Right lung (tissue), 5 donors: ENCODE results near the gene SETD2. TPM values are rescaled to one million over a fixed set of nuclear protein-coding genes. Genes with fewer than 3 reads are reported as not detected.
"Not testable (repeated sequence)": the region's sequence is repeated elsewhere in the genome, so short reads cannot be mapped to it uniquely, and the experiment has no call there.

Experiments used
- DNase-seq, 2 donors: peaks; one replicate each; pipeline ENCODE4 v3.0.0-alpha.2; 2013
- polyA plus RNA-seq, 5 donors: library from polyadenylated mRNA; unstranded; fragments of 120-200 nt; gene quantifications; one replicate each; pipeline versions ENCODE4 v1.2.1 to v1.2.3, GENCODE V29; 2013; ENCODE audit warnings: inconsistent platforms in 1 of 5, low replicate concordance in 1 of 5; ENCODE audit not compliant: insufficient read length in 5 of 5, insufficient read depth in 1 of 5

The SETD2 gene
- polyA plus RNA-seq, 5 donors: 44.0 to 64.0 (median 61.7) TPM

DNA sequence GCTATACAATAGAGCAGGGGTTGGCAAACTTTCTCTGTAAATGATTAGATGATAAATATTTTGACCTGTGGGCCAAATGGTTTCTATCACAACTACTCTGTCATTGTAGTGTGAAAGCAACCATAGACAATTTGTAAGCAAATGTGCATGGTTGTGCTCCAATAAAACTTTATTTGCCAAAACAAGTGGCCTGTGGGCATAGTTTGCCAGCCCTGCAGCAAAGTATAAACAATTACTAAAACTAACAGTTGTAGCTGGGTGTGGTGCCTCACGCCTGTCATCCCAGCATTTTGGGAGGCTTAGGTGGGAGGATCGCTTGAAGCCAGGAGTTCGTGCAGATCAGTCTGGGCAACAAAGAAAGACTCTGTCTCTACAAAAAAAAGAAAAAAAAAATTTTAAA lies 122.8 kb downstream of the SETD2 start:
- no peak for DNase-seq

- not testable (repeated sequence) for DNase-seq
These were observed 126.6 kb downstream of the SETD2 start for GRCh38 chr3:47037302-47037701.

GRCh38 chr3:47036145-47036544 lies 127.8 kb downstream of the SETD2 start:
- DNase-seq: no peak

GRCh38 chr3:47035645-47036044 lies 128.3 kb downstream of the SETD2 start:
- no peak for DNase-seq

- DNase-seq: no peak
These were observed 128.9 kb downstream of the SETD2 start for GRCh38 chr3:47034868-47035489.

- DNase-seq: not testable (repeated sequence)
These were observed 132.9 kb downstream of the SETD2 start for GRCh38 chr3:47031041-47031440.

- no peak for DNase-seq
These were observed 135.2 kb downstream of the SETD2 start for GRCh38 chr3:47028667-47029066.

DNA sequence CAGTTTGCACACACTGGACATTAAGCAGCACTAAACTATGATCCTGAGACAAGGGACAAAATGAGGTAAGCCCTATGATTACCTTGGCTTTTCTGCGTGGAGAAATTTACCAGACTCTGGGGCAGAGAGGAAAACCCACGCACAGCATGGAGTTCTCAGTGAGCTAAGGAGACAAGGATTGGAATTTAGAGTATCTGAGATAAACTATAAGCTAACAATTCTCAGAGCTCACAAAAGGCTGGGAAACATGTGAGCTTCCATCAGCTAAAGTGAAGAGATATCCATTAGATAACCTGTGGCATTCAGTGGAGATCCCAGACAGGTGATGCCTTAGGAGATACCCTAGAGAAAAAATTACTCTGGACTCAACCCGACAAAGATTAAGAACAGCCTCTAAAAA lies 135.8 kb downstream of the SETD2 start:
- no peak for DNase-seq

- DNase-seq: not testable (repeated sequence)
These were observed 137.5 kb downstream of the SETD2 start for GRCh38 chr3:47026432-47026831.

DNA sequence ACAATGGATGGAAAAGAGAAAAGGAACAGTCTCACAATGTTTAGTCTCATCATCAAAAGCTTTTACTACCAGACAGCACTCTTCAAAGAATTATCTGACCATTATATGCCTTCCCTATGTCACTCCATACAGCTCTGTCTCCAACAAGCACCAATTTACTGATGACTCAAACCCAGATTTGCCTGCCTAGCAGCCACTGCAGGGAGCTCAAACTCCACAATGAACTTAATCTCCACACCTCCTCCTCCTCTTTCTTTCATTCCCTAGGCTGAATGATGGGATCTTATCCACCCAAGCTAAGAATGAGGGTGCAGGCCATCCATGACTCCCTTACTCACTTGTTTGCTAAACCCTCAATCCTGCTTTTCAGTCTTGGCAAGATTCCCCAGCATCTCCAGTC lies 139.0 kb downstream of the SETD2 start:
- no peak for DNase-seq

GRCh38 chr3:47022641-47023071 lies 141.3 kb downstream of the SETD2 start:
- peak in 1 of 2 donors; percentile 21 for DNase-seq

DNA sequence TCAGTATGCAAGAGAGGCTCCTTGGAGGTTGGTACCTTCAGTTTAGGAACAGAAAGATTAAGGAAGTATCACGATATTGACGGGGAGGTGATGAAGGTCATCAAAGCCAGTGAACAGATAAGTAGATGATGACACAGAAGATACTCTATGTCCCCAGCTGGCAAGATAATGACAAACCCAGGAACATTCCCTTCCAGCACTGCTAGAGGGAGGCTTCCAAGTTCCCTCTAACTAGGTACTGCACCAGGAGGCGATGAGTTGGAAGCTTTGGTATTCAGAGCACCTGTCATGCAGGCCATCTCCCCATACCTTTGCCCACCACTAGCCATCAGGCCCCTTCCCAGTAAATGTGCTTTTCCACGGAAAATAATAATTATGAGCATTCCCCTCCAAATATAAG lies 143.6 kb downstream of the SETD2 start:
- no peak for DNase-seq

DNA sequence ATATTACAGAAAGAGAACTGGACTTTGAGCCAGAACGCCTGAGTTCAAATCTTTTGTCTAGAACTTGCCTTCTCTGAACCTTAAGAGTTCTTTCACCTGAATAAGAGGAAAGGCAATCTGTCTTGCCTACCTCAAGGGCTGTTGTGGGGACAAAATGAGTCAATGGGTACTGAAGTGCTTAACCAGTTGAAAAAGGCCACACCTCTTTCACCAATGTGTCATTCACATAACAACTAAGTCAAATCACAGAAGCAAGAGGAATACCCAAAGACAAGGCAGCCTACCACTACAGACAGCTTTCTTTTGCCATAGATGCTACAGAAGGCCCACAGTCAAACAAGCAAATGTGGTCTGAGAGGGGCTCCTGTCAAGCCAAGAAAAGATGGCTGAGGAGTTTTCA lies 144.7 kb downstream of the SETD2 start:
- DNase-seq: no peak

DNA sequence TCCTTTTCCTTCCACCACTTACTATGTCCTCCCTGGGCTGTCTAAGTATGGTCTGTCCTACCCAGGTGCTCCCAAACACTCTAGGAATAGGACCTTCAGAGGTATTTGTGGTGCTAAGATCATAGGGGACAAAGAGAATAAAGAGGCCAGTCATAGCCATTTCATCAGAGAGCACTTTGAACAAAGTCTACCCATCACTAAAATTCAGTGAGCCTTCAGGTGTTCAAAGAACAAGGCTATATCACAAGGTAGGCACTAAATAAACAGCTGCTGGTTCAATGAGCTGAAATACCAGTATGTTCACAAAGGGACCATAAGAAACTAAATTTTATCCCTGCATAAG lies 145.7 kb downstream of the SETD2 start:
- no peak for DNase-seq

- no peak for DNase-seq
These were observed 146.2 kb downstream of the SETD2 start for GRCh38 chr3:47017504-47018268.

DNA sequence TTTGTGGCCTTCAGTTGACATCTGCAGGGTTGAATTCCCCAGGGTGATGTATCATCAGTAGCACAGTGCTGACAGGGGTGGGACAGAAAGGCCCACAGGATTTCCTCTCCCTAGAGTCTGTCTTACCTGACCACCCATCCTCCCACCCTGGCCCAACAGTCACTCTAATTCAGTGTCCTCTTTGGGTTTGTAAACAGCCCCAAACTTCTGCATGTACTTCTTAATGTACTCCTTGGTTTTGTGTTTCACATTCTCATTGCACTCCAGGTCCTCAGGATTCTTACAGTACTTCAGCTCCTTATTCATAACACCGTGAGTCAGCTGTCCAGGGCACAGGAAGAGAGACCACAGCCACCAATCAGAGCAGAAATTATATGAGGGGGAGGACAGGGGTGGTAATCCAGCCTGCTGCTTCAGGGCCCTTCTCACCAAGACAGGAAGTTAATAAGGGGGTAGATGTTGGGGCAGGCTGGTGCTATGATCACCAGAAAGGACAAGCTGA lies 146.9 kb downstream of the SETD2 start:
- DNase-seq: no peak

GRCh38 chr3:47016086-47016933 lies 147.6 kb downstream of the SETD2 start:
- no peak for DNase-seq

DNA sequence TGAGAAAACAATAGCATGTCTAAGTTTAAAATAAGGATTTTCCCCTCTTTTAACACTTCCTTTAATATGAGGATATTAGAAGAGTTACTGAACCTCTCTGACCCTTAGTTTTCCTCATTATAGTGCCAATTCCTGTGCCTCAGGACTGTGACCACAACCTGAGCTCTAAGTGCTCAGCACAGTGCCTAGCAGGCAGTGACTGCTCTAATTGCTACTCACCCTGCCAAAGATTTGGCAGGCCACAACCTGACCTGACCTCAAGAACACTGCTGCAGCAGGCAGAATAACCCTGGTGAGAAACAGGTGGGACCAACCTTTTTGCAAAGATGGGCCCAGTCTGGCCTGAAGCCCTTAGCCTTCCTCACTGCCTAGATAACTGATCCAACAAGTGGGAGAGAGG lies 148.8 kb downstream of the SETD2 start:
- DNase-seq: no peak

GRCh38 chr3:47014036-47014435 lies 149.9 kb downstream of the SETD2 start:
- no peak for DNase-seq

- DNase-seq: no peak
These were observed 150.7 kb downstream of the SETD2 start for GRCh38 chr3:47013231-47013630.

DNA sequence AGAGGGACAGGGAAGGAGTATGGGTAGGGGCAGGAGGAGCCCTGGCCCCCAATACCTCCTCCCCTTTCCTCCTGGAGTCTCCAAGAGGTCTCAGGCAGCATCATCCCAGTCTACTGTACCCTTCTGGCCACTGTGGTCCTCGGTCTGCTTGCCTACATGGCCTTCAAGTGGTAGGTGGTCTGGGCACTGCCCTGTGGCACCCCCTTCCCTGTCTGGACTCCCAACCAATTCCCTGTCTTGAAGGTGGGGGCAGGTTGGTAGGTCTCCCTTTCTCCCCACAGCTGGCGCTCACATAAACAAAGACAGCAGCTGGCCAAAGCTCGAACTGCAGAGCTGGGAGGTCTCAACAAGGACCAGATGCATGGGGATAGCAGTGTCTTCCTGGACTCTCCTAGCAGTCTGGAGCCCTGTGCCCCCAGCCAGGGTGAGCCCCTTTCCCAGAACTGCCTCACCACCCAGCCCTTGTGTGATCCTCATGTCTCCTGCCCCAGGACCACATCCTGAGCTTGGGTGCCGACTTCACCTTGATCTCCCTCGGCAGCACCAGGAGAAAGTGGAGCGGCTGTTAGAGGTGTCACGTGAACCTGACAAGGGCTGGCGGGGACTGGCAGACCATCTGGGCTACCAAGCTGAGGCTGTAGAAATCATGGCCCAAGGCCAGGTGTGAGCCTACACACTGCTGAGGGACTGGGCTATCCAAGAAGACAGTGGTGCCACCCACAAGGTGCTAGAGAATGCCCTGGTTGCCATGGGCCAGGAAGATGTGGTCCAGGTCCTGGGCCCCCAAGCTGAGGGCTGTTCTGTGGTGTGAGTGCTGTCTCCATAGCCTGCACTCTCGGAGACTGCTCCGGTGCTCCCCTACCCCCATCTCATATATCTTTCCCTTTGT lies 151.3 kb downstream of the SETD2 start:
- DNase-seq: no peak
